GM19328 (cell line): ENCODE measurements around the gene CXCL17.

Source experiments
- ATAC-seq: cut with Tn5 transposase; IDR thresholded peaks from one replicate; pipeline ENCODE4 v1.9.1; 2021; ENCODE audit warnings: mild to moderate bottlenecking, moderate library complexity; ENCODE audit not compliant: unreplicated experiment

The CXCL17 gene

GRCh38 chr19:42401365-42402303, 41.1 kb downstream of the CXCL17 start:
- no peak for ATAC-seq

GRCh38 chr19:42400404-42400803, 42.3 kb downstream of the CXCL17 start:
- ATAC-seq, result no peak

- ATAC-seq, result no peak
These were observed 45.2 kb downstream of the CXCL17 start for GRCh38 chr19:42397263-42398166.

- ATAC-seq, result peak; percentile 98
These were observed 46.1 kb downstream of the CXCL17 start for GRCh38 chr19:42396381-42397262.

- ATAC-seq, result no peak
These were observed 48.0 kb downstream of the CXCL17 start for GRCh38 chr19:42394751-42395150.

GRCh38 chr19:42392165-42392564, 50.6 kb downstream of the CXCL17 start:
- ATAC-seq, result no peak

GRCh38 chr19:42389899-42390298, 52.8 kb downstream of the CXCL17 start, which contains the start of gene CNFN:
Gene CNFN (minus strand): TSS chr19:42390297. CDS start chr19:42389037, 1,260 bp downstream.
- no peak for ATAC-seq

GRCh38 chr19:42388851-42389489, 53.8 kb downstream of the CXCL17 start:
- no peak for ATAC-seq

- ATAC-seq, result no peak
These were observed 55.6 kb downstream of the CXCL17 start for GRCh38 chr19:42386974-42387707.

- no peak for ATAC-seq
These were observed 62.6 kb downstream of the CXCL17 start for GRCh38 chr19:42380155-42380554.
